K562 (cell line): Measurements from ENCODE around the gene IL6ST. TPM values are rescaled to one million over a fixed set of nuclear protein-coding genes. Genes with fewer than 3 reads are reported as not detected.
A peak's percentile ranks its signal among the peaks of the same experiment; 100 is the strongest.

Source experiments
- ATAC-seq: fragments of 200-7000 bp; cut with Tn5 transposase; 3 replicates; pipeline ENCODE4 v1.9.1; 2020; ENCODE audit warnings: moderate library complexity
- BruUV-seq: library from RNA; stranded (reverse); fragments of 400-500 nt; replicated peaks from 2 replicates; lab custom pipeline; 2021; lab: Mats Ljungman, UMichigan
- CTCF ChIA-PET: fragments of 300-600 bp; formaldehyde crosslinking; extraction: SDS; loops from one replicate; lab custom pipeline; 2021; ENCODE audit warnings: low intra/inter-chr PET ratio; lab: Yijun Ruan, JAX
- POLR2A ChIA-PET: fragments of 300-600, 350-650 bp; sonication (Branson Sonifier 250); formaldehyde crosslinking; extraction: SDS; loops from one replicate; lab custom pipeline; 2021; ENCODE audit warnings: antibody characterized with exemption, inconsistent platforms; lab: Yijun Ruan, JAX
- DNase-seq, 4 experiments: peaks; one replicate each; pipeline versions ENCODE4 v3.0.0 to v3.0.0-alpha.2; 2011 to 2018; ENCODE audit warnings: low spot score in 3 of 4, mixed read lengths in 3 of 4; ENCODE audit errors: extremely low read depth in 1 of 4
- FAIRE-seq: peaks from 2 replicates; lab custom pipeline; 2011; peaks lifted over from hg19 to GRCh38; lab: Jason Lieb, UNC
- H2AFZ ChIP-seq: 2 replicates; pipeline ENCODE4 v1.6.0; 2011; ENCODE audit warnings: low read depth, low read length, control low read depth, inconsistent platforms
- H3K27ac ChIP-seq: fragments of 200-600 bp; 3 replicates; pipeline ENCODE4 v1.8.0; 2011; ENCODE audit warnings: low read depth, mild to moderate bottlenecking, control low read depth, inconsistent platforms, low read length, moderate library complexity, mixed read lengths; ENCODE audit errors: extremely low read depth
- H3K27me3 ChIP-seq, 2 experiments: fragments of 300-600 bp in 1 of 2; 2 replicates in 1 of 2; 3 replicates in 1 of 2; pipeline versions ENCODE4 v1.6.0 to v1.8.0; 2011; ENCODE audit warnings: inconsistent platforms in 2 of 2, low read length in 2 of 2, mild to moderate bottlenecking in 1 of 2, mixed read lengths in 1 of 2, moderate library complexity in 1 of 2; ENCODE audit not compliant: control insufficient read depth in 2 of 2, insufficient read depth in 2 of 2
- H3K36me3 ChIP-seq: fragments of 300-600 bp; 3 replicates; pipeline ENCODE4 v1.8.0; 2011; ENCODE audit warnings: mild to moderate bottlenecking, low read length, inconsistent platforms; ENCODE audit not compliant: control insufficient read depth, insufficient read depth
- H3K4me1 ChIP-seq, 2 experiments: fragments of 200-600 bp in 1 of 2; replicated peaks in 1 of 2; 2 replicates in 1 of 2; 3 replicates in 1 of 2; pipeline versions ENCODE4 v1.5.1 to v1.8.0; 2011; ENCODE audit warnings: inconsistent platforms in 2 of 2, low read length in 2 of 2, mild to moderate bottlenecking in 1 of 2, mixed read lengths in 1 of 2, moderate library complexity in 1 of 2; ENCODE audit not compliant: control insufficient read depth in 2 of 2, insufficient read depth in 2 of 2
- H3K4me2 ChIP-seq: 2 replicates; pipeline ENCODE4 v1.6.1; 2011; ENCODE audit warnings: low read length, control low read depth, inconsistent platforms, mixed read lengths; ENCODE audit not compliant: insufficient read depth
- H3K4me3 ChIP-seq: fragments of 200-600 bp; sonication (generic), shearing (Covaris generic); 2 replicates; pipeline ENCODE4 v1.5.1; 2016; ENCODE audit warnings: control low read depth, inconsistent platforms
- H3K79me2 ChIP-seq: fragments of 200-600 bp; 3 replicates; pipeline ENCODE4 v1.8.0; 2011; ENCODE audit warnings: low read length, inconsistent platforms; ENCODE audit not compliant: control insufficient read depth, insufficient read depth
- H3K9ac ChIP-seq, 2 experiments: 2 replicates each; pipeline versions ENCODE4 v1.6.0 to v1.6.1; 2011; ENCODE audit warnings: low read depth in 2 of 2, low read length in 2 of 2, control low read depth in 1 of 2, inconsistent platforms in 1 of 2, mild to moderate bottlenecking in 1 of 2, mixed read lengths in 1 of 2; ENCODE audit not compliant: insufficient read depth in 1 of 2
- H3K9me1 ChIP-seq: one replicate; pipeline ENCODE4 v1.6.0; 2011; ENCODE audit warnings: inconsistent platforms, mild to moderate bottlenecking, low read length, moderate library complexity; ENCODE audit not compliant: control insufficient read depth, insufficient read depth
- H3K9me3 ChIP-seq: replicated peaks from 2 replicates; pipeline ENCODE4 v1.5.1; 2011; ENCODE audit warnings: low read depth, low read length, inconsistent platforms; ENCODE audit not compliant: control insufficient read depth, insufficient read depth
- H4K20me1 ChIP-seq: replicated peaks from 2 replicates; pipeline ENCODE4 v1.6.1; 2011; ENCODE audit warnings: low read length, inconsistent platforms, mixed read lengths; ENCODE audit not compliant: control insufficient read depth, insufficient read depth
- LARP7 ChIP-seq: fragments of 450-650 bp; IDR thresholded peaks from 2 replicates; pipeline ENCODE4 v1.6.1; 2016
- PCBP1 ChIP-seq: fragments of 200-400 bp; formaldehyde crosslinking; IDR thresholded peaks from 2 replicates; pipeline ENCODE4 v1.6.1; 2018; ENCODE audit warnings: mild to moderate bottlenecking, low read depth, low read length; ENCODE audit not compliant: poor library complexity, severe bottlenecking
- ZBTB12 ChIP-seq: fragments of 250-450 bp; sonication (Bioruptor Pico); IDR thresholded peaks from 2 replicates; pipeline ENCODE4 v1.4.0; 2020
- ZFP1 ChIP-seq: fragments of 450-650 bp; formaldehyde crosslinking; IDR thresholded peaks from 2 replicates; pipeline ENCODE4 v1.4.0; 2020; ENCODE audit warnings: mild to moderate bottlenecking, mixed read lengths
- ZMIZ1 ChIP-seq, 2 experiments: fragments of 150-350 bp in 1 of 2; IDR thresholded peaks; 2 replicates each; pipeline ENCODE4 v1.6.1; 2012 to 2016; ENCODE audit warnings: low read depth in 2 of 2, low read length in 2 of 2, mild to moderate bottlenecking in 1 of 2, moderate library complexity in 1 of 2
- ZNF551 ChIP-seq: fragments of 250-450 bp; sonication (Bioruptor Pico); IDR thresholded peaks from 2 replicates; pipeline ENCODE4 v1.5.0; 2021; ENCODE audit warnings: mild to moderate bottlenecking, moderate library complexity
- WGBS: fragments of 100-300 bp; shearing (Covaris generic); methylation state at CpG from one replicate; pipeline ENCODE4 v1.1.6; 2016; ENCODE audit warnings: low coverage, mixed read lengths; ENCODE audit not compliant: insufficient coverage; ENCODE audit errors: missing lambda C conversion rate; 5-methylcytosine and 5-hydroxymethylcytosine counted together
- in situ Hi-C: fragments of 300-500 bp; cut with MboI; formaldehyde crosslinking; loops from 4 replicates; pipeline ENCODE4 v1.15.0; 2018; ENCODE audit warnings: inconsistent platforms, mixed read lengths
- intact Hi-C: fragments of 100-400 bp; cut with micrococcal nuclease; formaldehyde crosslinking; loops from 2 replicates; pipeline ENCODE4 v1.14.2; 2022
- polyA plus RNA-seq, 8 experiments: library from polyadenylated mRNA; depleted of rRNA in 4 of 8; stranded (reverse) in 5 of 8; unstranded in 3 of 8; fragments of >200 nt; fragmentation: Nextera tagmentation in 2 of 8; fragmentation: Illumina TruSeq in 1 of 8; extraction: Ambion mirVana in 2 of 8; extraction: Trizol in 1 of 8; gene quantifications; 2 replicates each; pipeline versions ENCODE4 v1.2.1 to v1.2.3, GENCODE V29; 2011 to 2014; ENCODE audit warnings: inconsistent platforms in 1 of 8, missing spikeins in 1 of 8
- total RNA-seq, 7 experiments: library from RNA; depleted of rRNA in 6 of 7; stranded (reverse); fragments of >200 nt in 6 of 7; fragmentation: Illumina TruSeq in 2 of 7; extraction: Trizol in 2 of 7; gene quantifications; 2 replicates each; pipeline versions ENCODE4 v1.2.1 to v1.2.3, GENCODE V29; 2011 to 2021; ENCODE audit warnings: low replicate concordance in 1 of 7

IL6ST gene
- total and polyA plus RNA-seq, 9 of the 15 experiments (the other 6 are each of a cell fraction or from before 2014, with no cell fraction given): 2.0 to 27.0 (median 7.9) TPM

DNA sequence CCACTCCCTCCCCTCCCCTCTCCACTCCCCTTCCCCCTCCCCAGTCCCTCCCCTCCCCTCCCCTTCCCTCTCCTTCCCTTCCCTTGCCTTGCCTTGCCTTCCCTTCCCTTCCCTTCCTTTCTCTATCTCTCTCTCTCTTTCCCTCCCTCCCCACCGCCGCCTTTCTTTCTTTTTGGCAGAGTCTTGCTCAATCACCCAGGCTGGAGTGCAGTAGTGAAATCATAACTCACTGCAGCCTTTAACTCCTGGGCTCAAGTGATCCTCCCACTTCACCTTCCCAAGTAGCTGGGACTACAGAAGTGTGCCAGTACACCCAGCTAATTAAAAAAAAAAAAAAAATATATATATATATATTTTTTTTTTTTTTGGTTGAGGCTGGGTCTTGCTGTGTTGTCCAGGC is 98.1 kb downstream of the IL6ST start (continued):
- TF ChIP-seq ZMIZ1 (IDR thresholded peaks at IDR 0.05; ENCODE audit: low read depth in 2 of 2, low read length in 2 of 2) (no peak), ZFP1 (CRISPR knock-in tag) (no peak), ZBTB12 (no peak), LARP7 (no peak)

GRCh38 chr5:55896238-55896637 is 98.5 kb downstream of the IL6ST start:
- TF ChIP-seq PCBP1: peak; percentile 45
- TF ChIP-seq ZNF551 (CRISPR knock-in tag): no peak
- TF ChIP-seq, all 486 proteins: peak for 1
- Histone ChIP-seq H3K9me3 (no peaks in the 10 kb centered on the region), H3K27ac (no peak overlapping the region), H3K9ac (no peak overlapping the region), H3K27me3 (peaks cover 9 to 11% of the 10 kb centered on the region in 2 experiments), H4K20me1 (no peaks in the 10 kb centered on the region), H3K9me1 (no peaks in the 10 kb centered on the region), H2AFZ (no peak overlapping the region), H3K36me3 (no peaks in the 10 kb centered on the region), H3K4me3 (no peak overlapping the region), H3K79me2 (no peaks in the 10 kb centered on the region), H3K4me2 (no peak overlapping the region), H3K4me1 (no peaks in the 10 kb centered on the region)
- no peak for FAIRE-seq
- intact Hi-C loops: no loop called here
- no peak for DNase-seq
- no peak for ATAC-seq
- in situ Hi-C loops: no loop called here
- CTCF ChIA-PET: no interaction called here
- WGBS: 88% methylated on average over 2 of the region's 2 CpGs
- POLR2A ChIA-PET: no interaction called here
- no TSS peak for BruUV-seq
